ENCODE data around the gene POMC. TPM values are rescaled to one million over a fixed set of nuclear protein-coding genes. Genes with fewer than 3 reads are reported as not detected.
A peak's percentile ranks its signal among the peaks of the same experiment; 100 is the strongest.
"Not testable (repeated sequence)": the region's sequence is repeated elsewhere in the genome, so short reads cannot be mapped to it uniquely, and the experiment has no call there.

The POMC gene
- total RNA-seq, 4 donors from 2014 or later: 12.8 to 36.4 (median 16.0) TPM

DNA sequence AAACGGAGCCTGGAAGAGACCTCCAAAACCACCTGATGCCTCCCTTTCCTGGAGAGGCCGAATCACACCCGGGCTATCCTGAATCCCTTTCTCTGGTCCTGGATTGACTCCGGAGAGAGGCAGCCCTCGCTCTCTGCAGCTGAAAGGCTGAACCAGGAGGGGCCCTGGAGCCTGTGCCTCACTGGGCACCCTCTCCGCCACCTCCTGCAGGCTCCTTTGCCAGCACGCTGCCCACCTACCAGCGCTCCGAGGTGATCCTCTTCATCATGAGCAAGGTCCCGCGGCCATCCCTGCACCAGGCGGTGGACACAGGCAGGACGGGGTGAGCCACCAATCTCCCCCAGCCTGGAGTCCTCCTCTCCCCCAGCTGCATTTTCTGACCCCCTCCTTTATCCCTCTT is 35.7 kb downstream of the POMC start:
- no peak for DNase-seq (ENCODE audit: low spot score)
- no peak for ATAC-seq (ENCODE audit: low FRiP score)
- TF ChIP-seq, protein P1, sequence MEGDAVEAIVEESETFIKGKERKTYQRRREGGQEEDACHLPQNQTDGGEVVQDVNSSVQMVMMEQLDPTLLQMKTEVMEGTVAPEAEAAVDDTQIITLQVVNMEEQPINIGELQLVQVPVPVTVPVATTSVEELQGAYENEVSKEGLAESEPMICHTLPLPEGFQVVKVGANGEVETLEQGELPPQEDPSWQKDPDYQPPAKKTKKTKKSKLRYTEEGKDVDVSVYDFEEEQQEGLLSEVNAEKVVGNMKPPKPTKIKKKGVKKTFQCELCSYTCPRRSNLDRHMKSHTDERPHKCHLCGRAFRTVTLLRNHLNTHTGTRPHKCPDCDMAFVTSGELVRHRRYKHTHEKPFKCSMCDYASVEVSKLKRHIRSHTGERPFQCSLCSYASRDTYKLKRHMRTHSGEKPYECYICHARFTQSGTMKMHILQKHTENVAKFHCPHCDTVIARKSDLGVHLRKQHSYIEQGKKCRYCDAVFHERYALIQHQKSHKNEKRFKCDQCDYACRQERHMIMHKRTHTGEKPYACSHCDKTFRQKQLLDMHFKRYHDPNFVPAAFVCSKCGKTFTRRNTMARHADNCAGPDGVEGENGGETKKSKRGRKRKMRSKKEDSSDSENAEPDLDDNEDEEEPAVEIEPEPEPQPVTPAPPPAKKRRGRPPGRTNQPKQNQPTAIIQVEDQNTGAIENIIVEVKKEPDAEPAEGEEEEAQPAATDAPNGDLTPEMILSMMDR (IDR thresholded peaks at IDR 0.05): no peak

- ATAC-seq (ENCODE audit: low FRiP score) (peak; percentile 4), DNase-seq (ENCODE audit: low spot score) (no peak)
Measured at GRCh38 chr2:25132299-25132635, 36.1 kb downstream of the POMC start.

GRCh38 chr2:25131567-25132298 is 36.6 kb downstream of the POMC start:
- DNase-seq (ENCODE audit: low spot score) (no peak), ATAC-seq (ENCODE audit: low FRiP score) (peak; percentile 68)

More at GRCh38 chr2:25132299-25132635, 36.1 kb downstream of the POMC start:
- TF ChIP-seq, protein P1 (IDR thresholded peaks at IDR 0.05): no peak

DNA sequence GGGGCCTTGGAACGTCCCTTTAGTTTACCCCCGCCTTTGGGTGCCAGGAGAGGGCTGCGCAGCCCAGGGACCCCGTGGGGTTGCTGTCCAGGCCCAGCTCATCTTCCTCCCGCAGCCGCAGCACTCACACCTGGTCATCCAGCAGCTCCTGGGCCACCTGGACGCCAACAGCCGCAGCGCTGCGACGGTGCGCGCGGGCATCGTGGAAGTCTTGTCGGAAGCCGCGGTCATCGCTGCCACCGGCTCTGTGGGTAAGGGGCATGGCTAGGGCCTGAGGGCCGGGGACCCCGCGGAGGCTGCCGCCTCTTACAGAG is 37.2 kb downstream of the POMC start:
- TF ChIP-seq, protein P1 (IDR thresholded peaks at IDR 0.05): no peak
- DNase-seq (ENCODE audit: low spot score) (no peak), ATAC-seq (ENCODE audit: low FRiP score) (no peak)

More at GRCh38 chr2:25131567-25132298, 36.6 kb downstream of the POMC start:
- TF ChIP-seq, protein P1 (IDR thresholded peaks at IDR 0.05): no peak

DNA sequence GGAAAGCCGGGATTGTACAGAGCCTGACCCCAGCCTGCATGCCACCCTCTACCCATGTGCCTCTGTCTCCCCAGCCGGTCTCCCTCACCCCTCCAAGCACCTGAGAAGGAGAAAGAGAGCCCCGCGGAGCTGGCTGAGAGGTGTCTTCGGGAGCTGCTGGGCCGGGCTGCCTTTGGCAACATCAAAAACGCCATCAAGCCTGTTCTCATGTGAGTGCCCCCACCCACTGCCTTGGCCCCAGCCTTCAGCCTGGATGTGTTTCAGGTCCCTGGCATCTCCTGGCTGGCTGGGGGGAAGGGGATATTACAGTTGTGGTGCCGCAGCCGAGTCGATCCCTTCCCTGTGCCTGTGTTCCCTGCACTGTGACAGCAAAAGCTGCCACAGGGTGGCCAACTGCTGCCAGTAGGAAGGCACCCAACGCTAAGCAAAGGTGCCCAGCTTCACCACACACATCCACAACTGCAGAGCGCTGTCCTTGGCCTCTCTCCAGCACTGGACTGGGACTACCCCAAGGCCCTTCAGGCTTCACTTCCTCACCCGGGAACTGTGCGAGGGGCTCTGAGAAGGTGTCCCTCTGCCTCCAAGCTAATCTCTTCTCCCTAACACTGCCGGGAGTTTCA is 38.4 kb downstream of the POMC start:
- no peak for ATAC-seq (ENCODE audit: low FRiP score)
- TF ChIP-seq, protein P1 (IDR thresholded peaks at IDR 0.05): no peak
- no peak for DNase-seq (ENCODE audit: low spot score)

GRCh38 chr2:25127646-25128045 is 40.7 kb downstream of the POMC start:
- ATAC-seq (ENCODE audit: low FRiP score): peak; percentile 41
- no peak for DNase-seq (ENCODE audit: low spot score)
- TF ChIP-seq, protein P1 (IDR thresholded peaks at IDR 0.05): no peak

- not testable (repeated sequence) for ATAC-seq (ENCODE audit: low FRiP score); DNase-seq (ENCODE audit: low spot score)
Measured at GRCh38 chr2:25127071-25127470, 41.3 kb downstream of the POMC start.
